Measurements from ENCODE around the gene PBX1. TPM values are rescaled to one million over a fixed set of nuclear protein-coding genes. Genes with fewer than 3 reads are reported as not detected.
A peak's percentile ranks its signal among the peaks of the same experiment; 100 is the strongest.

PBX1 gene
- total RNA-seq, 1 experiment from 2014 or later, result 102 TPM

- no peak for TF ChIP-seq E2F1 (CRISPR knock-in tag; IDR thresholded peaks at IDR 0.05)
Observed at GRCh38 chr1:164607351-164607750, 48.4 kb downstream of the PBX1 start (continued).

GRCh38 chr1:164608651-164609057 lies 49.7 kb downstream of the PBX1 start:
- ChIA-PET POLR2A (no interaction called here), CTCF (interaction anchor here (1.3 kb wide), 1 partner anchor 8 kb away, joined by 4 read pairs; no protein-coding TSS in a partner anchor)
- Mint-ChIP-seq H3K36me3 (no peaks in the 10 kb centered on the region; the same call in 1 of the 2 replicates), H3K27ac (no peak overlapping the region), H3K4me3 (no peak overlapping the region), H3K27me3 (ENCODE audit: low read depth) (no peaks in the 10 kb centered on the region), H3K9me3 (no peaks in the 10 kb centered on the region), H3K4me1 (peaks cover 95% of the 10 kb centered on the region)
- no peak for TF ChIP-seq FOXJ3 (CRISPR knock-in tag; IDR thresholded peaks at IDR 0.05; ENCODE audit: borderline replicate concordance)
- DNase-seq (ENCODE audit: low spot score) (no peak), ATAC-seq (no peak)

GRCh38 chr1:164609089-164609488 lies 50.1 kb downstream of the PBX1 start:
- no peak for DNase-seq (ENCODE audit: low spot score)
- peaks cover 97% of the 10 kb centered on the region for H3K4me1 Mint-ChIP-seq
- no peak overlapping the region for H3K4me3 Mint-ChIP-seq
- H3K27ac Mint-ChIP-seq, result 0 out of 2 replicates have a peak overlapping the region, but pooled peaks have one; percentile 29
- ATAC-seq, result no peak
- no peaks in the 10 kb centered on the region; the same call in 1 of the 2 replicates for H3K36me3 Mint-ChIP-seq
- TF ChIP-seq ZNF416 (CRISPR knock-in tag; IDR thresholded peaks at IDR 0.05), result no peak
- no peak for TF ChIP-seq ETV6 (CRISPR knock-in tag; IDR thresholded peaks at IDR 0.05)
- TF ChIP-seq MAX (CRISPR knock-in tag; IDR thresholded peaks at IDR 0.05), result no peak
- no peak for TF ChIP-seq ATF2 (CRISPR knock-in tag; IDR thresholded peaks at IDR 0.05; ENCODE audit: borderline replicate concordance, low read depth)
- TF ChIP-seq TCF7 (CRISPR knock-in tag; IDR thresholded peaks at IDR 0.05; ENCODE audit: low read depth), result no peak
- no peak for TF ChIP-seq GRHL2 (CRISPR knock-in tag; IDR thresholded peaks at IDR 0.05; ENCODE audit: insufficient replicate concordance, severe bottlenecking)
- TF ChIP-seq RORB (CRISPR knock-in tag; IDR thresholded peaks at IDR 0.05), result no peak
- no peak for TF ChIP-seq HMGA2 (CRISPR knock-in tag; IDR thresholded peaks at IDR 0.05)
- TF ChIP-seq NFATC4 (CRISPR knock-in tag; IDR thresholded peaks at IDR 0.05), result no peak
- ChIA-PET POLR2A (no interaction called here), CTCF (interaction anchor here (1.3 kb wide), 1 partner anchor 8 kb away, joined by 4 read pairs; no protein-coding TSS in a partner anchor)
- H3K9me3 Mint-ChIP-seq, result no peaks in the 10 kb centered on the region
- H3K27me3 Mint-ChIP-seq (ENCODE audit: low read depth), result no peaks in the 10 kb centered on the region

GRCh38 chr1:164610538-164611222 lies 51.7 kb downstream of the PBX1 start:
- POLR2A ChIA-PET, result no interaction called here
- Mint-ChIP-seq H3K4me3 (no peak overlapping the region), H3K9me3 (no peaks in the 10 kb centered on the region), H3K27ac (peak overlapping the region; percentile 87), H3K36me3 (no peaks in the 10 kb centered on the region; the same call in 1 of the 2 replicates), H3K27me3 (ENCODE audit: low read depth) (no peaks in the 10 kb centered on the region), H3K4me1 (peaks cover 96% of the 10 kb centered on the region)
- CTCF ChIA-PET, result interaction anchor here (0.8 to 2.1 kb wide), 2 partner anchors 8 to 177 kb away, joined by 3 to 6 read pairs; no protein-coding TSS in a partner anchor
- no peak for ATAC-seq
- no peak for DNase-seq (ENCODE audit: low spot score)
- TF ChIP-seq ATF6 (CRISPR knock-in tag; IDR thresholded peaks at IDR 0.05) (no peak), ZNF512 (CRISPR knock-in tag; IDR thresholded peaks at IDR 0.05; ENCODE audit: borderline replicate concordance) (no peak), PRDM15 (CRISPR knock-in tag; IDR thresholded peaks at IDR 0.05) (no peak), SMAD3 (CRISPR knock-in tag; IDR thresholded peaks at IDR 0.05; ENCODE audit: borderline replicate concordance) (no peak), ZNF281 (CRISPR knock-in tag; IDR thresholded peaks at IDR 0.05) (no peak)
